ENCODE measurements around the gene TRIM38. TPM values are rescaled to one million over a fixed set of nuclear protein-coding genes. Genes with fewer than 3 reads are reported as not detected.
"Not testable (repeated sequence)": the region's sequence is repeated elsewhere in the genome, so short reads cannot be mapped to it uniquely, and the experiment has no call there.

TRIM38 gene
- total RNA-seq, 2 donors from 2014 or later: 2.5 to 5.2 TPM

GRCh38 chr6:25946631-25947030 lies 16.0 kb upstream of the TRIM38 start:
- H3K4me3 ChIP-seq: no peak overlapping the region
- no peak for DNase-seq (ENCODE audit: low spot score)
- H3K36me3 ChIP-seq: no peaks in the 10 kb centered on the region
- H3K27me3 ChIP-seq: no peaks in the 10 kb centered on the region
- TF ChIP-seq CTCF (IDR thresholded peaks at IDR 0.05): no peak
- H3K4me1 ChIP-seq: no peaks in the 10 kb centered on the region
- no peaks in the 10 kb centered on the region for H3K9me3 ChIP-seq
- no peak overlapping the region for H3K27ac ChIP-seq

GRCh38 chr6:25947492-25947891 lies 15.1 kb upstream of the TRIM38 start:
- DNase-seq (ENCODE audit: low spot score); H3K27me3 ChIP-seq; H3K4me1 ChIP-seq; H3K36me3 ChIP-seq; H3K4me3 ChIP-seq; H3K27ac ChIP-seq; H3K9me3 ChIP-seq: not testable (repeated sequence)

GRCh38 chr6:25949695-25950094 lies 12.9 kb upstream of the TRIM38 start:
- H3K4me3 ChIP-seq: no peak overlapping the region

GRCh38 chr6:25950297-25950696 lies 12.3 kb upstream of the TRIM38 start:
- H3K36me3 ChIP-seq: no peaks in the 10 kb centered on the region
- DNase-seq (ENCODE audit: low spot score): no peak
- no peak overlapping the region for H3K4me3 ChIP-seq
- H3K27me3 ChIP-seq: no peaks in the 10 kb centered on the region
- no peaks in the 10 kb centered on the region for H3K9me3 ChIP-seq
- H3K27ac ChIP-seq: no peak overlapping the region
- H3K4me1 ChIP-seq: no peaks in the 10 kb centered on the region
- TF ChIP-seq CTCF (IDR thresholded peaks at IDR 0.05): no peak

More at GRCh38 chr6:25949695-25950094, 12.9 kb upstream of the TRIM38 start:
- Histone ChIP-seq H3K27me3 (no peaks in the 10 kb centered on the region), H3K27ac (no peak overlapping the region), H3K4me1 (no peaks in the 10 kb centered on the region), H3K36me3 (no peaks in the 10 kb centered on the region), H3K9me3 (no peaks in the 10 kb centered on the region)
- DNase-seq (ENCODE audit: low spot score): no peak
- no peak for TF ChIP-seq CTCF (IDR thresholded peaks at IDR 0.05)

- Histone ChIP-seq H3K27ac (no peak overlapping the region), H3K9me3 (no peaks in the 10 kb centered on the region), H3K27me3 (no peaks in the 10 kb centered on the region), H3K4me3 (no peak overlapping the region), H3K36me3 (no peaks in the 10 kb centered on the region), H3K4me1 (no peaks in the 10 kb centered on the region)
- no peak for TF ChIP-seq CTCF (IDR thresholded peaks at IDR 0.05)
- DNase-seq (ENCODE audit: low spot score): no peak
Observed at GRCh38 chr6:25951296-25952032, 11.1 kb upstream of the TRIM38 start.

- Histone ChIP-seq H3K4me1 (no peaks in the 10 kb centered on the region), H3K27ac (no peak overlapping the region), H3K9me3 (no peaks in the 10 kb centered on the region), H3K27me3 (no peaks in the 10 kb centered on the region), H3K36me3 (no peaks in the 10 kb centered on the region), H3K4me3 (no peak overlapping the region)
- no peak for DNase-seq (ENCODE audit: low spot score)
- no peak for TF ChIP-seq CTCF (IDR thresholded peaks at IDR 0.05)
Observed at GRCh38 chr6:25952535-25952934, 10.1 kb upstream of the TRIM38 start.
